ENCODE measurements around the gene TLE1. TPM values are rescaled to one million over a fixed set of nuclear protein-coding genes. Genes with fewer than 3 reads are reported as not detected.

The TLE1 gene
- total and polyA plus RNA-seq, 2 donors (not counting 1 experiment from before 2014, with no cell fraction given), result 33.5 to 80.3 TPM

GRCh38 chr9:81539317-81539716 lies 150.0 kb downstream of the TLE1 start:
- intact Hi-C loops (cut with micrococcal nuclease), result no loop called here
- no CpG with 5 or more reads among the region's 3 CpGs for WGBS (ENCODE audit: insufficient coverage)
- no peak for TF ChIP-seq EZH2 (IDR thresholded peaks at IDR 0.05; ENCODE audit: borderline replicate concordance, insufficient read depth, low read depth, low read length, poor library complexity, severe bottlenecking)
- TF ChIP-seq CTCF (IDR thresholded peaks at IDR 0.05), result no peak
- no peaks in the 10 kb centered on the region for H3K9me3 Mint-ChIP-seq (ENCODE audit: insufficient read depth)
- ChIA-PET POLR2A (no interaction called here), CTCF (no interaction called here)
- H3K27ac Mint-ChIP-seq, result no peak overlapping the region
- no peaks in the 10 kb centered on the region for H3K27me3 Mint-ChIP-seq
- no peaks in the 10 kb centered on the region for H3K4me1 Mint-ChIP-seq
- no peaks in the 10 kb centered on the region for H3K4me1 ChIP-seq (ENCODE audit: control insufficient read depth in 2 of 2, insufficient read depth in 2 of 2, low read length in 2 of 2)
- no peaks in the 10 kb centered on the region for H3K9me3 ChIP-seq (ENCODE audit: control extremely low read depth in 1 of 3, control insufficient read depth in 2 of 3, insufficient read depth in 1 of 3, low read length in 2 of 3)
- no peak overlapping the region for H2AFZ ChIP-seq (ENCODE audit: insufficient read depth, low read depth, low read length, poor library complexity, severe bottlenecking)
- H3K27ac ChIP-seq (ENCODE audit: low read length in 2 of 2), result no peak overlapping the region
- DNase-seq (no peak), ATAC-seq (ENCODE audit: low read depth) (no peak)
- no peak overlapping the region for H3K4me2 ChIP-seq (replicated peaks; ENCODE audit: low read depth, low read length, poor library complexity, severe bottlenecking)
- H4K20me1 ChIP-seq (ENCODE audit: control insufficient read depth, insufficient read depth, low read length, poor library complexity, severe bottlenecking), result no peaks in the 10 kb centered on the region
- no peak overlapping the region for H3K4me3 Mint-ChIP-seq
- H3K36me3 ChIP-seq (replicated peaks in 1 of 2; ENCODE audit: control extremely low read depth in 1 of 2, control insufficient read depth in 1 of 2, extremely low read depth in 1 of 2, insufficient read depth in 2 of 2, low read length in 1 of 2), result no peaks in the 10 kb centered on the region
- no peak overlapping the region for H3K4me3 ChIP-seq (ENCODE audit: control extremely low read depth in 1 of 5, extremely low read depth in 1 of 5, insufficient read depth in 1 of 5, low read depth in 2 of 5, low read length in 4 of 5)
- H3K9ac ChIP-seq (ENCODE audit: low read length), result no peak overlapping the region
- H3K27me3 ChIP-seq (replicated peaks in 1 of 4; ENCODE audit: control extremely low read depth in 1 of 4, control insufficient read depth in 3 of 4, insufficient read depth in 4 of 4, low read length in 3 of 4), result no peaks in the 10 kb centered on the region
- H3K79me2 ChIP-seq (ENCODE audit: control insufficient read depth, insufficient read depth, low read length), result no peaks in the 10 kb centered on the region

GRCh38 chr9:81538890-81539289 lies 150.5 kb downstream of the TLE1 start:
- Histone ChIP-seq H3K4me3 (ENCODE audit: control extremely low read depth in 1 of 5, extremely low read depth in 1 of 5, insufficient read depth in 1 of 5, low read depth in 2 of 5, low read length in 4 of 5) (no peak overlapping the region), H2AFZ (ENCODE audit: insufficient read depth, low read depth, low read length, poor library complexity, severe bottlenecking) (no peak overlapping the region), H3K9me3 (ENCODE audit: control extremely low read depth in 1 of 3, control insufficient read depth in 2 of 3, insufficient read depth in 1 of 3, low read length in 2 of 3) (no peaks in the 10 kb centered on the region), H3K4me2 (replicated peaks; ENCODE audit: low read depth, low read length, poor library complexity, severe bottlenecking) (no peak overlapping the region), H3K27me3 (replicated peaks in 1 of 4; ENCODE audit: control extremely low read depth in 1 of 4, control insufficient read depth in 3 of 4, insufficient read depth in 4 of 4, low read length in 3 of 4) (no peaks in the 10 kb centered on the region), H3K9ac (ENCODE audit: low read length) (no peak overlapping the region), H3K79me2 (ENCODE audit: control insufficient read depth, insufficient read depth, low read length) (no peaks in the 10 kb centered on the region), H4K20me1 (ENCODE audit: control insufficient read depth, insufficient read depth, low read length, poor library complexity, severe bottlenecking) (no peaks in the 10 kb centered on the region), H3K36me3 (replicated peaks in 1 of 2; ENCODE audit: control extremely low read depth in 1 of 2, control insufficient read depth in 1 of 2, extremely low read depth in 1 of 2, insufficient read depth in 2 of 2, low read length in 1 of 2) (no peaks in the 10 kb centered on the region), H3K4me1 (ENCODE audit: control insufficient read depth in 2 of 2, insufficient read depth in 2 of 2, low read length in 2 of 2) (no peaks in the 10 kb centered on the region), H3K27ac (ENCODE audit: low read length in 2 of 2) (no peak overlapping the region)
- H3K4me3 Mint-ChIP-seq, result no peak overlapping the region
- DNase-seq (no peak), ATAC-seq (ENCODE audit: low read depth) (no peak)
- H3K9me3 Mint-ChIP-seq (ENCODE audit: insufficient read depth), result no peaks in the 10 kb centered on the region
- no peak for TF ChIP-seq EZH2 (IDR thresholded peaks at IDR 0.05; ENCODE audit: borderline replicate concordance, insufficient read depth, low read depth, low read length, poor library complexity, severe bottlenecking)
- no peak for TF ChIP-seq CTCF (IDR thresholded peaks at IDR 0.05)
- H3K27me3 Mint-ChIP-seq, result no peaks in the 10 kb centered on the region
- intact Hi-C loops (cut with micrococcal nuclease), result no loop called here
- H3K4me1 Mint-ChIP-seq, result no peaks in the 10 kb centered on the region
- H3K27ac Mint-ChIP-seq, result no peak overlapping the region
- WGBS (ENCODE audit: insufficient coverage), result 83% methylated on average over 2 of the region's 6 CpGs
- POLR2A ChIA-PET, result no interaction called here
- CTCF ChIA-PET, result interaction anchor here (1.8 kb wide), 1 partner anchor 16 kb away, joined by 7 read pairs; no protein-coding TSS in a partner anchor
